ENCODE data around the gene AK1. TPM values are rescaled to one million over a fixed set of nuclear protein-coding genes. Genes with fewer than 3 reads are reported as not detected.

The AK1 gene
- total and polyA plus RNA-seq, 10 of the 15 experiments (the other 5 are each of a cell fraction or from before 2014, with no cell fraction given): 0.23 to 3.1 (median 1.8) TPM

DNA sequence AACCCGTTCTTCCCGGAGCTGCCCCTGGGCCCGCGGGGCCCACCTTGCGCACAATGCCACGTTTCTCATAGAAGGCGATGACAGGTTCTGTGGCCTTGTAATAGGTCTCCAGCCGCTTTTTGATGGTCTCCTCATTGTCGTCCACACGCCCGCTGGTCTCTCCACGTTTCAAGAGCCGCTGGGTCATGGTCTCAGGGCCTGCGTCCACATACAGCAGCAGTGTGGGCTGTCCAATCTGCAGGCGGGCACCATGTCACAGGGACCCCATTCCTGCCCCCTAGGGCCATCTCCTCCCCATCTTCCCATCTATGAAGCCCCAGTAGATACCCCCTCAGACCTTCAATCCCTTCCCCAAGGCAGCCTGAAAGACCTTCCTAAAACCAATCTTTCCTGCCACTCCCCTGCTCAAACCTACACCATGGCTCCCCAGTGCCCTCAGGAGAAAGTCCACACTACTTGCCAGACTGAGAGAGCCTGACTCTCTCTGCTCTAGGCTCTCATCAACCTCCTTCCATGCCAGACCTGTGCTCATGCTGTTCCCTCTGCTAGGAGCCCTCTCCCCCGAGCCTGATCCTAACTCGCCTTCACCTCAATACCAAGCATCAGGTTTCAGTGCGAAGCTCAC is 9.1 kb downstream of the AK1 start:
- Histone ChIP-seq H3K36me3 (ENCODE audit: control insufficient read depth in 2 of 2, insufficient read depth in 2 of 2, low read length in 1 of 2) (no peaks in the 10 kb centered on the region), H3K4me1 (ENCODE audit: control insufficient read depth, insufficient read depth, low read length) (peaks cover 22% of the 10 kb centered on the region), H3K9me3 (replicated peaks; ENCODE audit: control insufficient read depth, insufficient read depth, low read length) (no peaks in the 10 kb centered on the region), H3K27me3 (replicated peaks in 1 of 2; ENCODE audit: control insufficient read depth in 2 of 2, insufficient read depth in 2 of 2, low read length in 1 of 2) (no peaks in the 10 kb centered on the region), H3K4me3 (no peak overlapping the region), H3K79me2 (ENCODE audit: control insufficient read depth, insufficient read depth, low read length) (no peaks in the 10 kb centered on the region), H2AFZ (ENCODE audit: control insufficient read depth, low read depth, low read length) (no peak overlapping the region), H3K9ac (ENCODE audit: control insufficient read depth, insufficient read depth, low read length) (no peak overlapping the region), H4K20me1 (ENCODE audit: control insufficient read depth, insufficient read depth) (no peaks in the 10 kb centered on the region), H3K4me2 (ENCODE audit: control insufficient read depth, insufficient read depth) (no peak overlapping the region), H3K27ac (ENCODE audit: control insufficient read depth, insufficient read depth) (no peak overlapping the region)
- FAIRE-seq (no peak), ATAC-seq (no peak), DNase-seq (ENCODE audit: low read depth, low spot score) (no peak)
- TF ChIP-seq CREB1 (IDR thresholded peaks at IDR 0.05; ENCODE audit: low read depth) (no peak), YY1 (IDR thresholded peaks at IDR 0.05; ENCODE audit: low read depth, low read length) (no peak), JUND (IDR thresholded peaks at IDR 0.05; ENCODE audit: low read depth, low read length) (no peak), ATF3 (IDR thresholded peaks at IDR 0.05; ENCODE audit: borderline replicate concordance, extremely low read depth, low read depth, low read length) (no peak), PML (IDR thresholded peaks at IDR 0.05; ENCODE audit: low read length) (no peak)
- CTCF ChIA-PET: interaction anchor here (1.4 to 6.2 kb wide), 11 partner anchors 9 to 133 kb away, joined by 3 to 91 read pairs (median 15); partner anchors contain the start of genes AK1, CDK9, ENG and ST6GALNAC4
- in situ Hi-C loops (cut with MboI): no loop called here
- RAD21 ChIA-PET (ENCODE audit: unreplicated experiment): interaction anchor here (1.1 to 2.8 kb wide), 11 partner anchors 9 to 279 kb away, joined by 3 to 44 read pairs (median 10); partner anchors contain the start of genes CDK9, SH2D3C, ST6GALNAC4 and TOR2A
- SMC1A ChIA-PET (ENCODE audit: uncharacterized antibody, unreplicated experiment): interaction anchor here (0.7 to 2.0 kb wide), 8 partner anchors 16 to 293 kb away, joined by 3 to 20 read pairs (median 4); partner anchors contain the start of gene ST6GALNAC4
- BruUV-seq (replicated peaks): no TSS peak
- WGBS (ENCODE audit: insufficient coverage, insufficient replicate concordance, low lambda C conversion rate, missing lambda C conversion rate): 75% methylated on average over 18 of the region's 18 CpGs
- POLR2A ChIA-PET: interaction anchor here (0.5 to 0.6 kb wide), 2 partner anchors 63 to 179 kb away, joined by 4 to 10 read pairs; no protein-coding TSS in a partner anchor
- intact Hi-C loops (cut with micrococcal nuclease; ENCODE audit: unreplicated experiment): loop anchor here (5.0 kb wide), 1 partner anchor 81 kb away; the partner anchor contains the start of gene CDK9

Measured in GM12878 (cell line).